HG02981 (cell line): ENCODE data around the gene SYPL2.

Experiments
- ATAC-seq: cut with Tn5 transposase; IDR thresholded peaks from one replicate; pipeline ENCODE4 v1.9.1; 2021; ENCODE audit warnings: mild to moderate bottlenecking, moderate library complexity; ENCODE audit not compliant: unreplicated experiment

SYPL2 gene

GRCh38 chr1:109513110-109513710 is 46.9 kb downstream of the SYPL2 start:
- ATAC-seq, result no peak

- ATAC-seq, result no peak
Observed at GRCh38 chr1:109514846-109515245, 48.5 kb downstream of the SYPL2 start.

DNA sequence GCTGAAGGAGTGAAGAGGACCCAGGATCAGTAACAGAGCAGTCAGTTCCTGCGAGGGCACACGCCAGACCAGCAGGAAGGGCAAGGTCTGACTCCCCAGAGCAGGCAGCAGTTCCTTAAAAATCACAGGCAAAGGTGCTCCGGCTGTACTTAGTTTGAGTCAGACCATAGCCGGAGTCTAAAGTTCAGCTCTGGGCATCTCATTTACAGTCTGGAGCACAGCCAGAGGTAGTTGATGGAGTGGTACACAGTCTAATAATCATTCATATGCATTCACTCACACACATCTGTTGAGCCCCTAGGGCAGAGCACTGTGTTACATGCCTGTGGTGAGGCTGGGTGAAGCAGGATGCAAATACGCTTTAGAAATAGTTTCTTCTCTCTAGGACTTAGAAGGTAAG is 50.5 kb downstream of the SYPL2 start:
- no peak for ATAC-seq

DNA sequence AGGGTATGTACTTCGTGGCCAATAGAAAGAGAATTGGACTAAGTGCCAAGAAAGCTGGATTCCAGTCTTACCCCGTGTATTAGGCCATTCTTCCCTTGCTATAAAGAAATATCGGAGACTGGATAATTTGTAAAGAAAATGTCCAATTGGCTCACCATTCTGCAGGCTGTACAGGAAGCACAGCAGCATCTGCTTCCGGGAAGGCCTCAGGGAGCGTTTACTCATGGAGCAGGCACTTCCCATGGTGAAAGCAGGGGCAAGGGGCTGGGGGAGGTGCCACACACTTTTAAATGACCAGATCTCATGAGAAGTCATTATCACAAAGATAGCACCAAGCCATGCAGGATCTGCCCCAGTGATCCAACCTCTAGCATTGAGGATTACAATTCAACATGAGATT is 51.0 kb downstream of the SYPL2 start:
- no peak for ATAC-seq

- no peak for ATAC-seq
Observed at GRCh38 chr1:109521002-109521951, 54.9 kb downstream of the SYPL2 start.

DNA sequence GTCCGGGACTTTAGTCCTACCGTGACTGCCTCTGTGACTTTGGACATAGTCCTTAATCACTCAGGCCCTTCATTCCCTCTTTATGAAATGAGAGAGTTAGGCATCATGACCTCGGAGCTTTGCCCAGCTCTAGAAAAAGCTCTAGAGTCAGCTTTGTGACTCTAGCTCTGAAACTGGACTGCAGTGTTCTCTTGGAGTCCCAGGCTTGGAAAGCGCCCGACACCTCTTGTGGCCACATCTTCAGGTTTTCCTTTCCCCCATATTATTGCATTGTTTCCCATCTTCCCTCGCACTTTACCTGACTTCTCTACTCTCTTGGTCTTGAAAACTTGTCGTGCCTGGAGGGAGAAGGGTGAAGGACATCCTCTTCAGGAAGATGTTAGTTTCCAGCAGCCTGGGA is 55.7 kb downstream of the SYPL2 start:
- ATAC-seq, result no peak

GRCh38 chr1:109523706-109524105 is 57.4 kb downstream of the SYPL2 start:
- no peak for ATAC-seq

DNA sequence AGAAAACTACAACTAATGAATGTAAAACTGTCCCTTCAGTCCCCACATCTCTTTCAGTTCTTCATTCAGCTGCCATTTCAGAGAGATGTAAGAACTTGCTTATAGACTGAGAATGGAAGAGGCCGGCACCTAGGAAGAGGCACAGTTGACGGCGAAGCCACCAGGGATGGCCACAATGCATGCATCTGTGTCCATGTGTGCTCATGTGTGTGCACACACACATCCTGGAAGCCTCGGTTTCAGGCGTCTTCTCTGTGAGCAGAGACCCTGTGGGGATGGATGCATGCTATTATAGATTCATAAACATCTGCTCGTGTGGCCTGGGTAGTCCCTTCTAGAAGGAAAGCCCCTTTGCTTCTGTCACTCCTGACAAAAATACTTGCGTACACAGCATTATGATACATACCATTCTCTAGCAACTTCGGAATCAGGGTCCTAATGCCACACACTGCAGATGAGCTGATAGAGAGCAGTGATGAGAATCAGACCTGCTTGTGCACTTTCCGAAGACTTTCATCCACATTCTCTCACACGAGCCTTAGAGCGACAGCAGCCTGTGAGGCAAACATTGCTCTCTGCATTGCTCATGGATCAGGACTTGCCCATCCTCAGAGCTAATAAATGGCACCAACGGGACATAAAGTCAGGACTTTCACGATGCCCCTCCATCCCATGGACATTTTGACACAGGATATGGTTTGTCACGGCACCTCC is 60.9 kb downstream of the SYPL2 start:
- peak; percentile 53 for ATAC-seq

- ATAC-seq, result no peak
Observed at GRCh38 chr1:109527846-109528695, 61.7 kb downstream of the SYPL2 start.

DNA sequence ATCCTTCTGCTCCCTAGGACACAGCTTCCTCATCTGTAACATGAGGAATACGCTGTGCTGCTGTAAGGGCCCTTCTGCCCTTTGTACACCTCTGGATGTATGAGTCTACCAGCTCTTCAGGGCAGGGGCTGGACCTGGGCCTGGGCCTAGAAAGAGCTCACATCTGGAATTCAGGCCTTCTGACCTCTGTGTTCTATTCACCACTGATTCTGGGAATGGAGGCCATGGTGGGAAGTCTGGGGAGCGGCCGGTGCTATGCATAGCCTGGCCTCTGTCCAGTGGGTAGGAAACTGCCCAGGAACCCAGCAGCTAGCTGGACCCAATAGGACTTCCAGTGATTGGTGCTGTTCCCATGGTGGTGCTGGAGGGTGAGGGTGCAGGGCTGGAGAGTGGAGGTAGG is 62.4 kb downstream of the SYPL2 start:
- ATAC-seq, result no peak

- ATAC-seq, result no peak
Observed at GRCh38 chr1:109529881-109530456, 63.6 kb downstream of the SYPL2 start.

GRCh38 chr1:109530457-109531087 is 64.2 kb downstream of the SYPL2 start:
- ATAC-seq, result no peak

- ATAC-seq, result no peak
Observed at GRCh38 chr1:109531380-109531779, 65.0 kb downstream of the SYPL2 start.
